Measurements from ENCODE around the gene SLC8A2. TPM values are rescaled to one million over a fixed set of nuclear protein-coding genes. Genes with fewer than 3 reads are reported as not detected.

The SLC8A2 gene
- total RNA-seq, 1 donor = not detected

DNA sequence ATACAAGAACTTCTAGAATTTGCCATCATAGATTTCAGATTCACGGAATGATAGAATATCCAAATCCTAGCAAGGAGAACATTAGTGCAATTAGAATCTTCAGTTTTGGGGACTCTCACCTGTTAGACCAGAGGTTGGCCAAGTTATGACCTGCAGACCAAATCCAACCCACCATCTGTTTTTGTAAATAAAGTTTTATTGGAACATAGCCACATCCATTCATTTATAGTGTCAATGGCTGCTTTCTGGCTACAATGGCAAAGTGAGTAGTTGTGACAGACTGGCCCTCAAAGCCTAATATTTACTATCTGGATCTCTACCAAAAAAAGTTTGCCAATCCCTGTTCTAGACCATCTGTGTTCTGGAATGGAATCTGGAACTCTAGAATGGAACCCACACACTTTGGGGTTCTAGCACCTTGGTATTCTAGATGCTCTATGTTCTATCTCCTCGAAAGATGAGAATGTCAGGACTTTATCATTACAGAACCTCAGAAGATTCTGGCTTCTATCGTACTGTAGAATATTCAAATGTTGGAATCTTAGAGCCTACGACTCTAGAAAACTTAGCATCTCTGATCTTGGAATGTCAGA is 9.9 kb upstream of the SLC8A2 start:
- H3K4me3 ChIP-seq (ENCODE audit: low read depth, low read length) = no peak overlapping the region
- TF ChIP-seq, protein P1, sequence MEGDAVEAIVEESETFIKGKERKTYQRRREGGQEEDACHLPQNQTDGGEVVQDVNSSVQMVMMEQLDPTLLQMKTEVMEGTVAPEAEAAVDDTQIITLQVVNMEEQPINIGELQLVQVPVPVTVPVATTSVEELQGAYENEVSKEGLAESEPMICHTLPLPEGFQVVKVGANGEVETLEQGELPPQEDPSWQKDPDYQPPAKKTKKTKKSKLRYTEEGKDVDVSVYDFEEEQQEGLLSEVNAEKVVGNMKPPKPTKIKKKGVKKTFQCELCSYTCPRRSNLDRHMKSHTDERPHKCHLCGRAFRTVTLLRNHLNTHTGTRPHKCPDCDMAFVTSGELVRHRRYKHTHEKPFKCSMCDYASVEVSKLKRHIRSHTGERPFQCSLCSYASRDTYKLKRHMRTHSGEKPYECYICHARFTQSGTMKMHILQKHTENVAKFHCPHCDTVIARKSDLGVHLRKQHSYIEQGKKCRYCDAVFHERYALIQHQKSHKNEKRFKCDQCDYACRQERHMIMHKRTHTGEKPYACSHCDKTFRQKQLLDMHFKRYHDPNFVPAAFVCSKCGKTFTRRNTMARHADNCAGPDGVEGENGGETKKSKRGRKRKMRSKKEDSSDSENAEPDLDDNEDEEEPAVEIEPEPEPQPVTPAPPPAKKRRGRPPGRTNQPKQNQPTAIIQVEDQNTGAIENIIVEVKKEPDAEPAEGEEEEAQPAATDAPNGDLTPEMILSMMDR (IDR thresholded peaks at IDR 0.05; ENCODE audit: insufficient read depth, low read depth, low read length) = no peak
- no peak for DNase-seq (ENCODE audit: low read depth)

DNA sequence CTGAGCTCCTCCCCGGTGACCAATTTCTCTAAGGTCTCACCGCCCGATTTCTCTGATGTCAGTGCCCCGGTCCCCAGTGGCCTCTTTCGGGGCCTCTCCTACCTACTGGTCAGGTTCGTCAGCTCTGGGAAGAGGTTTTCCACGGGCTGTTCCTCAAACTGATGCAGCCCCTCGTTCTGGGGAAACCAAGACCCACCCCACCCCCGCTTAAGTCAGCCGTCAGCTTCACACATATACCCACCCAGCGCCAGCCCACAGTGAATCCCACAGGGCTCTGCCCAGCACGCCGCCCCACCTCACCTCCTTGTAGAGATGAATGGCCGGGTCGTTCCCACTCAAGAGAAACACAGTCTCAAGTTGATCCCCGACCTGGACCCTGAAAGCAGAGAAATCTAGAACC is 9.0 kb upstream of the SLC8A2 start:
- TF ChIP-seq, protein P1 (IDR thresholded peaks at IDR 0.05; ENCODE audit: insufficient read depth, low read depth, low read length) = no peak
- no peak overlapping the region for H3K4me3 ChIP-seq (ENCODE audit: low read depth, low read length)
- DNase-seq (ENCODE audit: low read depth) = no peak

DNA sequence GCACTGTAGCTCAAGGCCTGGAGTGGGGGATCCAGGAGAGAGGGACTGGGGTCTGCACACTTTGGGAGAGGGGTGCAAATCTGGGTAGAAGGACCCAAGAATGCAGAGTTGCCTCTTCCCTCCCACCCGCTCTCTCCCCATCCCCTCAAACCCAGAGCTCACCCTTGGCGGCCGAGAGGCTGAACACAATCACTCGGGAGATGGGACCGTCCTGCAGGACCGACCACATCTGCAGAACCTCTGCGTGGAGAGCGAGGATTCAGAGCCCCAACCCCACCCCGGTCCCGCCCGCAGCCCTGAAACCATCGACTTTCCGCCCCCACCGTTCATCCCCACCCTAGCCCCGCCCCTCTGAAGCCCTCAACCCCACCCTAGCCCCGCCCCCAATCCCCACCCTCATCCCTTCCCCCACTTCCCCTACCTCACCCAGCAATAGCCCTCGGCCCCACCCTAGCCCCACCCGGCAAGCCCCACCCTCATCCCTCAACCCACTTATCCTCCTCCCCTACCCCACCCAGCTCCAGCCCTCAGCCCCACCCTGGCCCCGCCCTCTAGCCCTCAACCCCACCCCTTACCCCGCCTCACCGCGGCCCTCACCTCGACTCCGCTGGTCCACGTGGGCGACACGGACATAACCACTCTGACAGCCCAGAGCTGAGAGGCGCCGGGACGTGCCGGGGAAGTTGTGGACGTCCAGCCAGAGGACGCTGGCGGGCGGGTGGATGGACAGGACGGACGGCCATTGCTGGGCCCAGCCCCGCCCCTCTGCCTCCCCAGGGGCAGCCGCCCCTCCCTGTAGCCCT is 8.2 kb upstream of the SLC8A2 start:
- TF ChIP-seq, protein P1 (IDR thresholded peaks at IDR 0.05; ENCODE audit: insufficient read depth, low read depth, low read length) = no peak
- H3K4me3 ChIP-seq (ENCODE audit: low read depth, low read length) = peak overlapping the region; percentile 30
- DNase-seq (ENCODE audit: low read depth) = peak; percentile 12

DNA sequence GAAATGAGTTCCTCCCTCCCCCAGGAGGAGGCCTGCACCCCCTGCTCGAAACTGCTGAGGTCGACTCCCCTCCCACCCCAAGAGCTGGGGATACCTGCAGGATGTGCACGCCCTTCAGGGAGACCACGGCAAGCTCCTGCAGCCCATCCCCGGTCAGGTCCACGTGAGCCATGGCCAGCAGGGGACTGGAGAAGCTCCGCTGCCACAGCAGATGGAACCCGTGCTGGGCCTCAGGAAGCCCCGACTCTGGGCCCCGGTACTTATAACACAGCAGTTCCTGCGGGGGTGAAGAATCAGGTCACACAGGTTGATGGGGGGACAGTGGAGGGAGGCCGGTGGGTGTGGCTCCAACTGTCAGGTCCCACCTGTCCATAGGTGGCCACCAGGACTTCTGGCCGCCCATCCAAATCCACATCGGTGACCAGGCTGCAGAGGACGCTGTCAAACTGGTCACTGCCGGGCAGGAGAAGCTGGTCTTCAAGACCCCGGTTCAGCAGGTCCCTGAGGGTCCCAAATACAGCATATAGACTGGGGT is 4.8 kb upstream of the SLC8A2 start:
- no peak overlapping the region for H3K4me3 ChIP-seq (ENCODE audit: low read depth, low read length)
- DNase-seq (ENCODE audit: low read depth) = no peak
- TF ChIP-seq, protein P1 (IDR thresholded peaks at IDR 0.05; ENCODE audit: insufficient read depth, low read depth, low read length) = no peak

DNA sequence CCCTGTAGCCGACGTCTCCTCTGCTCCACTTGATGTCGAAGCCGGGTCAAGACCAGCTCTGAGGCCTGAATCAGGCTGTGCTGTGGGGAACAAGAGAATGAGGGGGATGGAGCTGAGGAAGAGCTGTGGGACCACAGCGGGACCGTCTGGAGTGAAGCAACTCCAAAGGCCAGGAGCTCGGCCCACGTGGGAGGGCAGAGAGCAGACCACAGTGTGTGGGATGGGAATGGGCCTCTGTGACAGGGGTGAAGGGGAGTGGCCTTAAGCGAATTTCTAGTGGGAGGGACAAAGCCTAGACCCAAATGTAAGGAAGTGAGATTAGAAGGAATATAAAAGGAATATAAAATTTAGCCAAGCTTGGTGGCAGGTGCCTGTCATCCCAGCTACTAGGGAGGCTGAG is 3.8 kb upstream of the SLC8A2 start:
- DNase-seq (ENCODE audit: low read depth) = no peak
- H3K4me3 ChIP-seq (ENCODE audit: low read depth, low read length) = no peak overlapping the region
- TF ChIP-seq, protein P1 (IDR thresholded peaks at IDR 0.05; ENCODE audit: insufficient read depth, low read depth, low read length) = no peak

DNA sequence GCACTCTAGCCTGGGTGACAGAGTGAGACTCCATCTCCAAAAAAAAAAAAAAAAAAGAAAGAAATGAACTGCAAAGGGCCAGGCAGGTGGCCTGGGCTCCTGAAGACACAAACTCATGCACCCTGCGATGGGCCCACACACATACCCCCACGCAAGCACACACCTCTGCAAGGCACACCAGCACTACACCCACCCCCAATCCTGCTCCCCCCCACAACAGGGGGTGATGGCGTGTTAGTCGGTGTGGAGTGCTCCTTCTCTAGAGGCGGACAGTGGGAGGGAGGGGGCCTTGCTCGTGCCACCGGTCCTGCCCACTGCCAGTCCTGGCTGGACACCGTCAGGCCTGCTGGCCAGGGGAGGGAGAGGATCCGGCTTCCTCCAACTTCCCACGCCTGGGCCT is 1.6 kb upstream of the SLC8A2 start:
- TF ChIP-seq, protein P1 (IDR thresholded peaks at IDR 0.05; ENCODE audit: insufficient read depth, low read depth, low read length) = no peak
- no peak overlapping the region for H3K4me3 ChIP-seq (ENCODE audit: low read depth, low read length)
- DNase-seq (ENCODE audit: low read depth) = no peak
